BLaER1 (cell line): ENCODE results near the gene SF3A1.

Experiments
- H3K27ac ChIP-seq: shearing (Covaris generic); formaldehyde crosslinking; 2 replicates; pipeline ENCODE4 v1.8.1; 2022
- H3K27me3 ChIP-seq: shearing (Covaris generic); formaldehyde crosslinking; 2 replicates; pipeline ENCODE4 v1.8.1; 2022
- H3K36me3 ChIP-seq: shearing (Covaris generic); formaldehyde crosslinking; 2 replicates; pipeline ENCODE4 v1.8.1; 2022
- H3K4me1 ChIP-seq: shearing (Covaris generic); formaldehyde crosslinking; 2 replicates; pipeline ENCODE4 v1.8.1; 2022
- H3K4me2 ChIP-seq: shearing (Covaris generic); formaldehyde crosslinking; 2 replicates; pipeline ENCODE4 v1.8.1; 2022
- H3K4me3 ChIP-seq: shearing (Covaris generic); formaldehyde crosslinking; 2 replicates; pipeline ENCODE4 v1.8.1; 2022
- H3K9ac ChIP-seq: shearing (Covaris generic); formaldehyde crosslinking; 2 replicates; pipeline ENCODE4 v1.8.1; 2022
- H3K9me3 ChIP-seq: shearing (Covaris generic); formaldehyde crosslinking; 2 replicates; pipeline ENCODE4 v1.8.1; 2022
- H4K20me1 ChIP-seq: shearing (Covaris generic); formaldehyde crosslinking; 2 replicates; pipeline ENCODE4 v1.8.1; 2022
- Cebpa-rat ChIP-seq: shearing (Covaris generic); IDR thresholded peaks from 2 replicates; pipeline ENCODE4 v1.8.1; 2022

Gene SF3A1

GRCh38 chr22:30299322-30299721 is 57.4 kb downstream of the SF3A1 start:
- no peak for TF ChIP-seq Cebpa-rat
- H3K4me3 ChIP-seq, result no peak overlapping the region
- H3K9me3 ChIP-seq, result no peaks in the 10 kb centered on the region
- peak overlapping the region; percentile 55; the same call in 1 of the 2 replicates for H3K9ac ChIP-seq
- peak overlapping the region; percentile 82 for H3K4me2 ChIP-seq
- no peaks in the 10 kb centered on the region for H3K27me3 ChIP-seq
- peaks cover 63% of the 10 kb centered on the region for H3K36me3 ChIP-seq
- H3K4me1 ChIP-seq, result peaks cover 99% of the 10 kb centered on the region
- H3K27ac ChIP-seq, result peak overlapping the region; percentile 70; the same call in 1 of the 2 replicates
- H4K20me1 ChIP-seq, result no peaks in the 10 kb centered on the region

- Histone ChIP-seq H3K9me3 (no peaks in the 10 kb centered on the region), H3K4me3 (no peak overlapping the region), H3K36me3 (peaks cover 75% of the 10 kb centered on the region), H3K4me2 (peak overlapping the region; percentile 82), H3K9ac (peak overlapping the region; percentile 55), H3K27ac (peak overlapping the region; percentile 70), H4K20me1 (no peaks in the 10 kb centered on the region), H3K27me3 (no peaks in the 10 kb centered on the region), H3K4me1 (peaks cover 99% of the 10 kb centered on the region)
- TF ChIP-seq Cebpa-rat, result no peak
Observed at GRCh38 chr22:30297991-30298701, 58.5 kb downstream of the SF3A1 start.

GRCh38 chr22:30297276-30297990 is 59.3 kb downstream of the SF3A1 start:
- Histone ChIP-seq H3K9me3 (no peaks in the 10 kb centered on the region), H3K4me1 (peaks cover 99% of the 10 kb centered on the region), H3K27ac (peak overlapping the region; percentile 70), H4K20me1 (no peaks in the 10 kb centered on the region), H3K4me2 (peak overlapping the region; percentile 82), H3K36me3 (peaks cover 82% of the 10 kb centered on the region), H3K4me3 (no peak overlapping the region), H3K27me3 (no peaks in the 10 kb centered on the region), H3K9ac (peak overlapping the region; percentile 55)
- TF ChIP-seq Cebpa-rat, result no peak

- Histone ChIP-seq H3K9ac (no peak overlapping the region), H3K27me3 (no peaks in the 10 kb centered on the region), H3K4me3 (no peak overlapping the region), H3K4me2 (peak overlapping the region; percentile 82), H4K20me1 (no peaks in the 10 kb centered on the region), H3K4me1 (peaks cover 99% of the 10 kb centered on the region), H3K9me3 (no peaks in the 10 kb centered on the region), H3K36me3 (peaks cover 88% of the 10 kb centered on the region), H3K27ac (0 out of 2 replicates have a peak overlapping the region, but pooled peaks have one; percentile 70)
- TF ChIP-seq Cebpa-rat, result no peak
Observed at GRCh38 chr22:30296833-30297232, 59.9 kb downstream of the SF3A1 start.

GRCh38 chr22:30296324-30296723 is 60.4 kb downstream of the SF3A1 start:
- Histone ChIP-seq H4K20me1 (no peaks in the 10 kb centered on the region), H3K27ac (no peak overlapping the region), H3K4me1 (peaks cover 99% of the 10 kb centered on the region), H3K4me2 (peak overlapping the region; percentile 63; the same call in 1 of the 2 replicates), H3K9ac (no peak overlapping the region), H3K36me3 (peaks cover 88% of the 10 kb centered on the region), H3K4me3 (no peak overlapping the region), H3K9me3 (no peaks in the 10 kb centered on the region), H3K27me3 (no peaks in the 10 kb centered on the region)
- no peak for TF ChIP-seq Cebpa-rat

GRCh38 chr22:30295576-30295975 is 61.1 kb downstream of the SF3A1 start:
- peaks cover 99% of the 10 kb centered on the region for H3K4me1 ChIP-seq
- no peaks in the 10 kb centered on the region for H3K27me3 ChIP-seq
- H3K27ac ChIP-seq, result peak overlapping the region; percentile 42
- TF ChIP-seq Cebpa-rat, result no peak
- no peaks in the 10 kb centered on the region for H3K9me3 ChIP-seq
- no peak overlapping the region for H3K4me3 ChIP-seq
- 0 out of 2 replicates have a peak overlapping the region, but pooled peaks have one; percentile 16 for H3K9ac ChIP-seq
- peak overlapping the region; percentile 63 for H3K4me2 ChIP-seq
- no peaks in the 10 kb centered on the region for H4K20me1 ChIP-seq
- H3K36me3 ChIP-seq, result peaks cover 82% of the 10 kb centered on the region

- no peak overlapping the region for H3K9ac ChIP-seq
- peak overlapping the region; percentile 42 for H3K27ac ChIP-seq
- peaks cover 100% of the 10 kb centered on the region for H3K4me1 ChIP-seq
- no peaks in the 10 kb centered on the region for H3K9me3 ChIP-seq
- peak overlapping the region; percentile 63 for H3K4me2 ChIP-seq
- no peak overlapping the region for H3K4me3 ChIP-seq
- H3K36me3 ChIP-seq, result peaks cover 74% of the 10 kb centered on the region
- H3K27me3 ChIP-seq, result no peaks in the 10 kb centered on the region
- H4K20me1 ChIP-seq, result no peaks in the 10 kb centered on the region
- TF ChIP-seq Cebpa-rat, result no peak
Observed at GRCh38 chr22:30294830-30295229, 61.9 kb downstream of the SF3A1 start.

- H3K27ac ChIP-seq, result 0 out of 2 replicates have a peak overlapping the region, but pooled peaks have one; percentile 42
- H4K20me1 ChIP-seq, result no peaks in the 10 kb centered on the region
- peak overlapping the region; percentile 98 for H3K4me2 ChIP-seq
- TF ChIP-seq Cebpa-rat, result no peak
- H3K4me3 ChIP-seq, result no peak overlapping the region
- peaks cover 94% of the 10 kb centered on the region for H3K4me1 ChIP-seq
- no peaks in the 10 kb centered on the region for H3K27me3 ChIP-seq
- H3K9me3 ChIP-seq, result no peaks in the 10 kb centered on the region
- H3K36me3 ChIP-seq, result peaks cover 68% of the 10 kb centered on the region
- H3K9ac ChIP-seq, result no peak overlapping the region
Observed at GRCh38 chr22:30294066-30294465, 62.6 kb downstream of the SF3A1 start.

GRCh38 chr22:30293026-30293425 is 63.7 kb downstream of the SF3A1 start:
- Histone ChIP-seq H3K36me3 (peaks cover 59% of the 10 kb centered on the region), H4K20me1 (no peaks in the 10 kb centered on the region), H3K4me3 (no peak overlapping the region), H3K27ac (peak overlapping the region; percentile 92), H3K9ac (peak overlapping the region; percentile 1; the same call in 1 of the 2 replicates), H3K4me2 (peak overlapping the region; percentile 98), H3K4me1 (peaks cover 93% of the 10 kb centered on the region), H3K9me3 (no peaks in the 10 kb centered on the region), H3K27me3 (no peaks in the 10 kb centered on the region)
- TF ChIP-seq Cebpa-rat, result no peak
